SU-DHL-6 (cell line): ENCODE data around the gene GRAMD1B.

Experiments used
- H2AFZ ChIP-seq: fragments of 200-600 bp; sonication (generic); 2 replicates; pipeline ENCODE4 v1.6.1; 2014; ENCODE audit warnings: low read depth, mild to moderate bottlenecking, moderate library complexity, mixed read lengths, antibody characterized with exemption, low read length; ENCODE audit not compliant: severe bottlenecking
- H3F3A ChIP-seq: fragments of 200-600 bp; shearing (Covaris generic); 2 replicates; pipeline ENCODE4 v1.6.0; 2016; ENCODE audit warnings: antibody characterized with exemption, mild to moderate bottlenecking; ENCODE audit not compliant: insufficient read depth
- H3K27ac ChIP-seq: fragments of 200-600 bp; sonication (generic); 2 replicates; pipeline ENCODE4 v1.5.1; 2016; ENCODE audit warnings: low read depth, mild to moderate bottlenecking, low read length, moderate library complexity, mixed read lengths
- H3K27me3 ChIP-seq: fragments of 200-600 bp; sonication (generic), shearing (Covaris generic); 2 replicates; pipeline ENCODE4 v1.6.0; 2014; ENCODE audit warnings: mild to moderate bottlenecking, low read length
- H3K36me3 ChIP-seq: fragments of 200-600 bp; sonication (generic); 2 replicates; pipeline ENCODE4 v1.6.1; 2014; ENCODE audit warnings: mild to moderate bottlenecking, low read length, mixed read lengths
- H3K4me2 ChIP-seq: fragments of 300-600, 200-600 bp; shearing (Covaris generic), sonication (generic); 2 replicates; pipeline ENCODE4 v1.6.0; 2014; ENCODE audit warnings: low read length, low read depth, mild to moderate bottlenecking; ENCODE audit not compliant: poor library complexity, severe bottlenecking
- H3K4me3 ChIP-seq: fragments of 200-600 bp; sonication (generic); 2 replicates; pipeline ENCODE4 v1.5.1; 2014; ENCODE audit warnings: antibody characterized with exemption, low read length, mild to moderate bottlenecking, mixed read lengths; ENCODE audit not compliant: insufficient read depth, poor library complexity, severe bottlenecking
- H3K79me2 ChIP-seq: fragments of 200-600 bp; sonication (generic); 2 replicates; pipeline ENCODE4 v1.6.1; 2014; ENCODE audit warnings: mild to moderate bottlenecking, low read length, moderate library complexity; ENCODE audit not compliant: insufficient read depth
- H3K9ac ChIP-seq: fragments of 200-600 bp; sonication (generic); 2 replicates; pipeline ENCODE4 v1.7.0; 2014; ENCODE audit warnings: mild to moderate bottlenecking, low read length
- H3K9me2 ChIP-seq: fragments of 200-600 bp; sonication (generic); replicated peaks from 2 replicates; pipeline ENCODE4 v1.6.1; 2014; ENCODE audit warnings: low read length; ENCODE audit not compliant: insufficient read depth
- H3K9me3 ChIP-seq: fragments of 200-600 bp; sonication (generic); 2 replicates; pipeline ENCODE4 v1.6.1; 2014; ENCODE audit warnings: low read length, mixed read lengths; ENCODE audit not compliant: insufficient read depth
- H4K20me1 ChIP-seq: fragments of 200-600 bp; sonication (generic); 2 replicates; pipeline ENCODE4 v1.6.1; 2014; ENCODE audit warnings: low read depth, mild to moderate bottlenecking, antibody characterized with exemption, low read length, moderate library complexity, mixed read lengths
- CTCF ChIP-seq: fragments of 200-600 bp; sonication (generic); IDR thresholded peaks from one replicate; pipeline ENCODE4 v1.5.1; 2017; ENCODE audit warnings: antibody characterized with exemption, mild to moderate bottlenecking, low read length, moderate library complexity; ENCODE audit not compliant: insufficient read depth, poor library complexity, severe bottlenecking
- EZH2phosphoT487 ChIP-seq: fragments of 200-600 bp; sonication (generic), shearing (Covaris generic); conservative IDR thresholded peaks from 2 replicates; pipeline ENCODE4 v1.6.1; 2018; ENCODE audit warnings: mild to moderate bottlenecking, antibody characterized with exemption, low read length, moderate library complexity, mixed read lengths

The GRAMD1B gene

GRCh38 chr11:123429913-123430720 is at the start of gene GRAMD1B:
Gene GRAMD1B (plus strand): TSS chr11:123430269. CDS start chr11:123430793, 524 bp downstream.
- Histone ChIP-seq H3K27ac (no peak within 1 kb of the TSS), H3K36me3 (no peaks in the 10 kb centered on the region), H3K4me2 (no peak within 1 kb of the TSS), H3F3A (no peaks in the 10 kb centered on the region), H3K79me2 (no peaks in the 10 kb centered on the region), H3K27me3 (no peaks in the 10 kb centered on the region), H2AFZ (no peak within 1 kb of the TSS), H3K9me3 (no peaks in the 10 kb centered on the region), H4K20me1 (no peaks in the 10 kb centered on the region), H3K9ac (no peak within 1 kb of the TSS), H3K4me3 (no peak within 1 kb of the TSS), H3K9me2 (no peaks in the 10 kb centered on the region)
- TF ChIP-seq EZH2phosphoT487 (no peak), CTCF (no peak)

GRCh38 chr11:123381149-123381548 is 48.9 kb upstream of the GRAMD1B start:
- Histone ChIP-seq H3K9me2 (no peaks in the 10 kb centered on the region), H3K9me3 (no peaks in the 10 kb centered on the region), H3K27me3 (no peaks in the 10 kb centered on the region), H3K4me2 (no peak overlapping the region), H3K27ac (no peak overlapping the region), H3K36me3 (no peaks in the 10 kb centered on the region), H3F3A (no peaks in the 10 kb centered on the region), H3K9ac (no peak overlapping the region), H3K4me3 (no peak overlapping the region), H2AFZ (no peak overlapping the region), H3K79me2 (no peaks in the 10 kb centered on the region), H4K20me1 (no peaks in the 10 kb centered on the region)
- TF ChIP-seq EZH2phosphoT487 (no peak), CTCF (no peak)

GRCh38 chr11:123381817-123382554 is 48.1 kb upstream of the GRAMD1B start:
- Histone ChIP-seq H3K79me2 (no peaks in the 10 kb centered on the region), H3K4me3 (no peak overlapping the region)

More at GRCh38 chr11:123381817-123382554, 48.1 kb upstream of the GRAMD1B start:
- H3K27me3 ChIP-seq = no peaks in the 10 kb centered on the region
- H3K36me3 ChIP-seq = no peaks in the 10 kb centered on the region
- H4K20me1 ChIP-seq = no peaks in the 10 kb centered on the region
- H3K4me2 ChIP-seq = no peak overlapping the region
- no peak overlapping the region for H3K9ac ChIP-seq
- H3K27ac ChIP-seq = no peak overlapping the region
- H3K9me2 ChIP-seq = no peaks in the 10 kb centered on the region
- no peaks in the 10 kb centered on the region for H3F3A ChIP-seq
- no peak overlapping the region for H2AFZ ChIP-seq
- no peak for TF ChIP-seq CTCF
- TF ChIP-seq EZH2phosphoT487 = no peak
- no peaks in the 10 kb centered on the region for H3K9me3 ChIP-seq
